Measurements from ENCODE around the gene PPIA.

GRCh38 chr7:44791278-44792219 lies 4.9 kb upstream of the PPIA start:
- TF ChIP-seq CTCF (IDR thresholded peaks at IDR 0.05): no peak
- no peak for TF ChIP-seq POLR2A (IDR thresholded peaks at IDR 0.05)

Measured in transverse colon (tissue), 3 donors.